Stomach (tissue), 4 donors: ENCODE data around the gene SELENOO.

ENCODE experiments used
- CTCF ChIP-seq, 7 experiments: fragments of 450-650 bp in 4 of 7; fragments of 200-600 bp in 3 of 7; sonication (generic) in 3 of 7; IDR thresholded peaks; one replicate each; pipeline ENCODE4 v1.5.1; 2016 to 2019; ENCODE audit warnings: antibody characterized with exemption in 7 of 7, control low read depth in 2 of 7, mild to moderate bottlenecking in 1 of 7
- POLR2A ChIP-seq, 4 donors: fragments of 450-650 bp; IDR thresholded peaks; one replicate each; pipeline ENCODE4 v1.6.1; 2016; ENCODE audit warnings: antibody characterized with exemption in 4 of 4, control low read depth in 2 of 4, mild to moderate bottlenecking in 1 of 4, moderate library complexity in 1 of 4

- TF ChIP-seq CTCF (IDR thresholded peaks at IDR 0.05) (no peak), POLR2A (IDR thresholded peaks at IDR 0.05) (no peak)
Observed at GRCh38 chr22:50186181-50186714, 14.6 kb upstream of the SELENOO start.
